Stimulated activated CD8-positive, alpha-beta memory T cell treated with anti-CD3 and anti-CD28 coated beads, Interleukin-12 subunit alpha, Interleukin-12 subunit beta, amount 100 ng/mL, for 4 hours (primary cell): ENCODE data around the gene ADAMTS8.

Experiments used
- DNase-seq: peaks from one replicate; pipeline ENCODE4 v3.0.0-alpha.2; 2020; ENCODE audit warnings: low read depth

ADAMTS8 gene

GRCh38 chr11:130420478-130421198 is 7.8 kb downstream of the ADAMTS8 start:
- DNase-seq: no peak

- DNase-seq: no peak
These were observed 9.7 kb downstream of the ADAMTS8 start for GRCh38 chr11:130418756-130419155.

GRCh38 chr11:130418210-130418609 is 10.2 kb downstream of the ADAMTS8 start:
- DNase-seq: no peak

GRCh38 chr11:130416906-130417305 is 11.5 kb downstream of the ADAMTS8 start:
- no peak for DNase-seq

GRCh38 chr11:130416530-130416882 is 11.9 kb downstream of the ADAMTS8 start:
- DNase-seq: no peak

- DNase-seq: no peak
These were observed 12.5 kb downstream of the ADAMTS8 start for GRCh38 chr11:130415731-130416529.

GRCh38 chr11:130414107-130415080 is 14.0 kb downstream of the ADAMTS8 start:
- DNase-seq: no peak

GRCh38 chr11:130413405-130414106 is 14.9 kb downstream of the ADAMTS8 start:
- DNase-seq: no peak

GRCh38 chr11:130411223-130411622 is 17.2 kb downstream of the ADAMTS8 start:
- DNase-seq: no peak

- DNase-seq: no peak
These were observed 18.6 kb downstream of the ADAMTS8 start for GRCh38 chr11:130409594-130410388.

- DNase-seq: no peak
These were observed 19.5 kb downstream of the ADAMTS8 start for GRCh38 chr11:130408901-130409300.

GRCh38 chr11:130408401-130408890 is 20.0 kb downstream of the ADAMTS8 start:
- no peak for DNase-seq

- no peak for DNase-seq
These were observed 20.4 kb downstream of the ADAMTS8 start for GRCh38 chr11:130407978-130408377.

GRCh38 chr11:130405428-130405827 is 23.0 kb downstream of the ADAMTS8 start:
- no peak for DNase-seq

GRCh38 chr11:130404727-130405126 is 23.7 kb downstream of the ADAMTS8 start:
- DNase-seq: no peak

- DNase-seq: no peak
These were observed 24.4 kb downstream of the ADAMTS8 start for GRCh38 chr11:130403967-130404366.

- no peak for DNase-seq
These were observed 25.1 kb downstream of the ADAMTS8 start for GRCh38 chr11:130403271-130403804.

- DNase-seq: no peak
These were observed 25.8 kb downstream of the ADAMTS8 start for GRCh38 chr11:130402570-130402969.

- no peak for DNase-seq
These were observed 27.5 kb downstream of the ADAMTS8 start for GRCh38 chr11:130400781-130401483.

- DNase-seq: no peak
These were observed 29.2 kb downstream of the ADAMTS8 start for GRCh38 chr11:130399196-130399595.
